ENCODE measurements around the gene FAM78B.

- TF ChIP-seq CTCF (IDR thresholded peaks at IDR 0.05; ENCODE audit: low read length): no peak
- no peak for TF ChIP-seq EZH2 (IDR thresholded peaks at IDR 0.05; ENCODE audit: borderline replicate concordance, low read length)
Observed at GRCh38 chr1:166172106-166172505, 5.3 kb upstream of the FAM78B start.

Measured in OCI-LY1 (cell line).